ENCODE results near the gene KSR2.

KSR2 gene

GRCh38 chr12:117827660-117828059, 141.1 kb downstream of the KSR2 start:
- no peak overlapping the region for H3K27ac ChIP-seq
- no peak for TF ChIP-seq CTCF (conservative IDR thresholded peaks at IDR 0.05)

- TF ChIP-seq CTCF (conservative IDR thresholded peaks at IDR 0.05), result no peak
- peak overlapping the region; percentile 39; the same call in 1 of the 2 replicates for H3K27ac ChIP-seq
Observed at GRCh38 chr12:117825827-117826226, 143.0 kb downstream of the KSR2 start.

- no peak for TF ChIP-seq CTCF (conservative IDR thresholded peaks at IDR 0.05)
- H3K27ac ChIP-seq, result peak overlapping the region; percentile 96
Observed at GRCh38 chr12:117821480-117822175, 147.2 kb downstream of the KSR2 start.

GRCh38 chr12:117820216-117820907, 148.4 kb downstream of the KSR2 start:
- no peak for TF ChIP-seq CTCF (conservative IDR thresholded peaks at IDR 0.05)
- H3K27ac ChIP-seq, result peak overlapping the region; percentile 96

GRCh38 chr12:117819160-117819559, 149.6 kb downstream of the KSR2 start:
- H3K27ac ChIP-seq, result peak overlapping the region; percentile 96; the same call in 1 of the 2 replicates
- TF ChIP-seq CTCF (conservative IDR thresholded peaks at IDR 0.05), result no peak

GRCh38 chr12:117818400-117818799, 150.4 kb downstream of the KSR2 start:
- no peak for TF ChIP-seq CTCF (conservative IDR thresholded peaks at IDR 0.05)
- H3K27ac ChIP-seq, result peak overlapping the region; percentile 96; the same call in 1 of the 2 replicates

- TF ChIP-seq CTCF (conservative IDR thresholded peaks at IDR 0.05), result no peak
Observed at GRCh38 chr12:117809509-117809908, 159.3 kb downstream of the KSR2 start.

More at GRCh38 chr12:117809509-117809908, 159.3 kb downstream of the KSR2 start:
- no peak overlapping the region for H3K27ac ChIP-seq

Data from VCaP (cell line).